ENCODE results near the gene DRAXIN.

DNA sequence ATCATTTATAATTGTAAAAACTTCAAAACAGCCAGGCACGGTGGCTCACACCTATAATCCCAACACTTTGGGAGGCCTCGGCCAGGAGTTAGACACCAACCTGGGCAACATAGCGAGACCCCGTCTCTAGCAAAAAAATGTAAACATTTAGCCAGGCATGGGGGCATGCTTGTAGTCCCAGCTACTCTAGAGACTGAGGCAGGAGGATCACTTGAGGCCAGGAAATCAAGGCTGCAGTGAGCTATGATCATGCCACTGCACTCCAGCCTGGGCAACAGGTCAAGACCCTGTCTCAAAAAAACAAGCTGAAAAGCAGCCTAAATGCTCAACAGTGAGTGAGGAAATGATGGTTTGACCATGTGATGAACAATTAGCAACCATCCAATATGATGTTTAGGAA lies 77.8 kb downstream of the DRAXIN start:
- TF ChIP-seq, protein P1, sequence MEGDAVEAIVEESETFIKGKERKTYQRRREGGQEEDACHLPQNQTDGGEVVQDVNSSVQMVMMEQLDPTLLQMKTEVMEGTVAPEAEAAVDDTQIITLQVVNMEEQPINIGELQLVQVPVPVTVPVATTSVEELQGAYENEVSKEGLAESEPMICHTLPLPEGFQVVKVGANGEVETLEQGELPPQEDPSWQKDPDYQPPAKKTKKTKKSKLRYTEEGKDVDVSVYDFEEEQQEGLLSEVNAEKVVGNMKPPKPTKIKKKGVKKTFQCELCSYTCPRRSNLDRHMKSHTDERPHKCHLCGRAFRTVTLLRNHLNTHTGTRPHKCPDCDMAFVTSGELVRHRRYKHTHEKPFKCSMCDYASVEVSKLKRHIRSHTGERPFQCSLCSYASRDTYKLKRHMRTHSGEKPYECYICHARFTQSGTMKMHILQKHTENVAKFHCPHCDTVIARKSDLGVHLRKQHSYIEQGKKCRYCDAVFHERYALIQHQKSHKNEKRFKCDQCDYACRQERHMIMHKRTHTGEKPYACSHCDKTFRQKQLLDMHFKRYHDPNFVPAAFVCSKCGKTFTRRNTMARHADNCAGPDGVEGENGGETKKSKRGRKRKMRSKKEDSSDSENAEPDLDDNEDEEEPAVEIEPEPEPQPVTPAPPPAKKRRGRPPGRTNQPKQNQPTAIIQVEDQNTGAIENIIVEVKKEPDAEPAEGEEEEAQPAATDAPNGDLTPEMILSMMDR (IDR thresholded peaks at IDR 0.05; ENCODE audit: borderline replicate concordance, extremely low read depth, low read length, poor library complexity, severe bottlenecking), result no peak
- TF ChIP-seq EZH2 (IDR thresholded peaks at IDR 0.05; ENCODE audit: borderline replicate concordance, low read depth, low read length, severe bottlenecking), result no peak
